Adrenal gland (tissue), 5 donors: ENCODE measurements around the gene CDH4.

ENCODE experiments used
- CTCF ChIP-seq, 6 experiments: fragments of 450-650 bp in 4 of 6; fragments of 200-600 bp in 2 of 6; sonication (generic) in 1 of 6; IDR thresholded peaks; 1 replicate in 5 of 6; 2 replicates in 1 of 6; pipeline versions ENCODE4 v1.5.1 to v1.8.0; 2016 to 2021; ENCODE audit warnings: antibody characterized with exemption in 6 of 6, mild to moderate bottlenecking in 2 of 6, moderate library complexity in 1 of 6
- POLR2A ChIP-seq, 2 donors: fragments of 450-650 bp; IDR thresholded peaks; one replicate each; pipeline ENCODE4 v1.6.1; 2017; ENCODE audit warnings: antibody characterized with exemption in 2 of 2, mild to moderate bottlenecking in 2 of 2, moderate library complexity in 1 of 2
- donor health status: DM: no; HTN: no; CAD: no.

GRCh38 chr20:61950641-61951071, 698.6 kb downstream of the CDH4 start:
- TF ChIP-seq CTCF (IDR thresholded peaks at IDR 0.05): no peak
- TF ChIP-seq POLR2A (IDR thresholded peaks at IDR 0.05): no peak
